Measurements from ENCODE around the gene ADGRL1. TPM values are rescaled to one million over a fixed set of nuclear protein-coding genes. Genes with fewer than 3 reads are reported as not detected.
"Not testable (repeated sequence)": the region's sequence is repeated elsewhere in the genome, so short reads cannot be mapped to it uniquely, and the experiment has no call there.

The ADGRL1 gene
- total RNA-seq, 6 experiments from 2014 or later, result 0.46 to 4.6 (median 1.3) TPM

DNA sequence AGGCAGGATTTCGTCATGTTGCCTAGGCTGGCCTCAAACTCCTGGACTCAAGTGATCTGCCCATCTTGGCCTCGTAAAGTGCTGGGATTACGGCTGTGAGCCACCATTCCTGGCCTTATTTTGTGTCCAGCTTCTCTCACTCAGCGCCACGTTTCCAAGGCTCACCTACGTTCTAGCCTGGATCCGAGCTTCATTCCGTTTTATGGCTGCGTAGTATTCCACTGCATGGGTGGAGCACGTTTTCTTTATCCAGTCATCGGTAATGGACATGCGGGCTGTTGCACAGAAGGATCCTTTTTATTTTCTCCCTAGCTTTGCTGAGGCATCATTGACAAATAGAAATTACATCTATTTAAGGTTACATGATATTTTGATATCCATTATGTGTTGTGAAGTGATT, 16.6 kb downstream of the ADGRL1 start:
- no peaks in the 10 kb centered on the region for H3K27me3 ChIP-seq
- no peaks in the 10 kb centered on the region for H3K4me1 ChIP-seq
- TF ChIP-seq POLR2A (IDR thresholded peaks at IDR 0.05), result no peak
- TF ChIP-seq, protein P1, sequence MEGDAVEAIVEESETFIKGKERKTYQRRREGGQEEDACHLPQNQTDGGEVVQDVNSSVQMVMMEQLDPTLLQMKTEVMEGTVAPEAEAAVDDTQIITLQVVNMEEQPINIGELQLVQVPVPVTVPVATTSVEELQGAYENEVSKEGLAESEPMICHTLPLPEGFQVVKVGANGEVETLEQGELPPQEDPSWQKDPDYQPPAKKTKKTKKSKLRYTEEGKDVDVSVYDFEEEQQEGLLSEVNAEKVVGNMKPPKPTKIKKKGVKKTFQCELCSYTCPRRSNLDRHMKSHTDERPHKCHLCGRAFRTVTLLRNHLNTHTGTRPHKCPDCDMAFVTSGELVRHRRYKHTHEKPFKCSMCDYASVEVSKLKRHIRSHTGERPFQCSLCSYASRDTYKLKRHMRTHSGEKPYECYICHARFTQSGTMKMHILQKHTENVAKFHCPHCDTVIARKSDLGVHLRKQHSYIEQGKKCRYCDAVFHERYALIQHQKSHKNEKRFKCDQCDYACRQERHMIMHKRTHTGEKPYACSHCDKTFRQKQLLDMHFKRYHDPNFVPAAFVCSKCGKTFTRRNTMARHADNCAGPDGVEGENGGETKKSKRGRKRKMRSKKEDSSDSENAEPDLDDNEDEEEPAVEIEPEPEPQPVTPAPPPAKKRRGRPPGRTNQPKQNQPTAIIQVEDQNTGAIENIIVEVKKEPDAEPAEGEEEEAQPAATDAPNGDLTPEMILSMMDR (IDR thresholded peaks at IDR 0.05), result no peak
- H3K27ac ChIP-seq, result no peak overlapping the region
- intact Hi-C loops (cut with DNase I), result no loop called here
- H3K36me3 ChIP-seq, result no peaks in the 10 kb centered on the region
- H3K9me3 ChIP-seq, result no peaks in the 10 kb centered on the region
- no peak for DNase-seq
- no peak overlapping the region for H3K4me3 ChIP-seq
- ATAC-seq, result no peak
- 86% methylated on average over 12 of the region's 12 CpGs for WGBS (ENCODE audit: insufficient coverage, low coverage, low lambda C conversion rate, missing lambda C conversion rate)

- DNase-seq; ATAC-seq; H3K9me3 ChIP-seq; H3K4me1 ChIP-seq; H3K27ac ChIP-seq; H3K36me3 ChIP-seq; H3K27me3 ChIP-seq; H3K4me3 ChIP-seq; intact Hi-C loops (cut with DNase I): not testable (repeated sequence)
- no CpG with 5 or more reads among the region's 7 CpGs for WGBS (ENCODE audit: insufficient coverage, low coverage, low lambda C conversion rate, missing lambda C conversion rate)
These were observed 17.9 kb downstream of the ADGRL1 start for GRCh38 chr19:14188086-14188485.

- no peaks in the 10 kb centered on the region for H3K36me3 ChIP-seq
- no peaks in the 10 kb centered on the region for H3K9me3 ChIP-seq
- WGBS (ENCODE audit: insufficient coverage, low coverage, low lambda C conversion rate, missing lambda C conversion rate), result 60% methylated on average over 11 of the region's 12 CpGs
- no peak for TF ChIP-seq POLR2A (IDR thresholded peaks at IDR 0.05)
- TF ChIP-seq, protein P1 (IDR thresholded peaks at IDR 0.05), result no peak
- H3K4me1 ChIP-seq, result no peaks in the 10 kb centered on the region
- H3K27ac ChIP-seq, result no peak overlapping the region
- DNase-seq, result no peak
- no peaks in the 10 kb centered on the region for H3K27me3 ChIP-seq
- no peak overlapping the region for H3K4me3 ChIP-seq
- no peak for ATAC-seq
- intact Hi-C loops (cut with DNase I), result no loop called here
These were observed 18.4 kb downstream of the ADGRL1 start for GRCh38 chr19:14187561-14187960.

DNA sequence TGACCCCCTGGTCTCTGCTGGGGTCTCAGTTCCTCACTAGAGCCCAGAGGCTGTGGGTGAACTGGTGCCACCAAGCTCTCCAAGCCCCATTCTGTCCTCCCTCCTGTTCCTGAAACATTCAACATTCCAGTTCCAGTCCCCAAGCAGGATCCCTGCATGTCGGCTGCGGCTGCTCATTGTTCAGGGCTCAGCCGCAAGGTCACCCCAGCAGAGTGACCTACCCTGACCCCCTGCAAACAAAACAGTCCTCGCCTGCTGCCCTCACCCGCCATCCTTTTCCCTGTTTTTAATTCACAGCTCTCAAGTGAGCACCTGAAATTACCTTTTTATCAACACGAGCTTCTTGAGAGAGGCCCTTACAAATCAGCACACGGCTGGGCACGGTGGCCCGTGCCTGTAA, 19.3 kb downstream of the ADGRL1 start:
- WGBS (ENCODE audit: insufficient coverage, low coverage, low lambda C conversion rate, missing lambda C conversion rate), result 65% methylated on average over 9 of the region's 9 CpGs
- intact Hi-C loops (cut with DNase I); H3K27me3 ChIP-seq; H3K36me3 ChIP-seq; H3K4me1 ChIP-seq; ATAC-seq; H3K27ac ChIP-seq; DNase-seq; H3K4me3 ChIP-seq; H3K9me3 ChIP-seq: not testable (repeated sequence)

- H3K9me3 ChIP-seq; DNase-seq; H3K4me3 ChIP-seq; H3K27ac ChIP-seq; H3K27me3 ChIP-seq; H3K4me1 ChIP-seq; H3K36me3 ChIP-seq; intact Hi-C loops (cut with DNase I); ATAC-seq: not testable (repeated sequence)
- 55% methylated on average over 1 of the region's 1 CpG for WGBS (ENCODE audit: insufficient coverage, low coverage, low lambda C conversion rate, missing lambda C conversion rate)
These were observed 20.3 kb downstream of the ADGRL1 start for GRCh38 chr19:14185691-14186090.

DNA sequence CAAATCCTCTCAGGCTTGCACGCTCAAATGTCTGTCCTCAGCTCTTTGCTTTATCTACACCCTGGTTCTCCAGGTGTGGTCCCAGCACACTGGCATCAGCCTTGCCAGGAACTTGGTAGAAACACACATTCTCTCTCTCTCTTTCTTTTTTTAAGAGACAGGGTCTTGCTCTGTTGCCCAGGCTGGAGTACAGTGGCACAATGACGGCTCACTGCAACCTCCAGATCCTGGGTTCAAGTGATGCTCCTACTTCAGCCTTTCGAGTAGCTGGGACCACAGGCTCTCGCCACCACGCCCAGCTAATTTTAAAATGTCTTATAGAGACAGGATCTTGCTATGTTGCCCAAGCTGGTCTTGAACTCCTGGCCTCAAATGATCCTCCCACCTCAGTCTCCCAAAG, 20.8 kb downstream of the ADGRL1 start:
- no peak overlapping the region for H3K27ac ChIP-seq
- no peak for TF ChIP-seq POLR2A (IDR thresholded peaks at IDR 0.05)
- TF ChIP-seq, protein P1 (IDR thresholded peaks at IDR 0.05), result no peak

More for the DNA sequence above, 20.8 kb downstream of the ADGRL1 start:
- H3K4me3 ChIP-seq, result no peak overlapping the region
- 80% methylated on average over 5 of the region's 5 CpGs for WGBS (ENCODE audit: insufficient coverage, low coverage, low lambda C conversion rate, missing lambda C conversion rate)
- intact Hi-C loops (cut with DNase I), result no loop called here
- H3K27me3 ChIP-seq, result no peaks in the 10 kb centered on the region
- H3K4me1 ChIP-seq, result no peaks in the 10 kb centered on the region
- H3K9me3 ChIP-seq, result no peaks in the 10 kb centered on the region
- ATAC-seq (no peak), DNase-seq (no peak)
- no peaks in the 10 kb centered on the region for H3K36me3 ChIP-seq

Data from right lobe of liver (tissue), 6 donors.